ENCODE measurements around the gene ITGA4.

The ITGA4 gene

DNA sequence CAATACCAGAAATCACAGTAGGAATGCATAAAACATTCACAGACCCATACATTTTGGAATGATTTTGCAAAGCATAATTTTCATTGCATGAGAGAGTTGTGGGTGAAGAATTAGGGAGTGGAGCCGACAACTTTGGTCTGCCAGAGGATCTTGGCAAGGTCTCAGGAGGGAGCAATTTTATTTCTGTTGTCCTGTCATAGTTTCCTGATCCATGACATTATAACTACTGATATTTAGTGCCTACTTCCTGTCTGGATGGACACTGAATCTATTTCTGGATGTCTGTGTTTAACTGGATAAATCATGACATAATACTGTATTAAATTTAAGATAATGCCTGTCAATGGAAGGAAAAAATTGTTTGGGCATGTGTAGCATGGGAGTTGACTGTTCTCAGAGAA lies 2.4 kb downstream of the ITGA4 start:
- DNase-seq: no peak

DNA sequence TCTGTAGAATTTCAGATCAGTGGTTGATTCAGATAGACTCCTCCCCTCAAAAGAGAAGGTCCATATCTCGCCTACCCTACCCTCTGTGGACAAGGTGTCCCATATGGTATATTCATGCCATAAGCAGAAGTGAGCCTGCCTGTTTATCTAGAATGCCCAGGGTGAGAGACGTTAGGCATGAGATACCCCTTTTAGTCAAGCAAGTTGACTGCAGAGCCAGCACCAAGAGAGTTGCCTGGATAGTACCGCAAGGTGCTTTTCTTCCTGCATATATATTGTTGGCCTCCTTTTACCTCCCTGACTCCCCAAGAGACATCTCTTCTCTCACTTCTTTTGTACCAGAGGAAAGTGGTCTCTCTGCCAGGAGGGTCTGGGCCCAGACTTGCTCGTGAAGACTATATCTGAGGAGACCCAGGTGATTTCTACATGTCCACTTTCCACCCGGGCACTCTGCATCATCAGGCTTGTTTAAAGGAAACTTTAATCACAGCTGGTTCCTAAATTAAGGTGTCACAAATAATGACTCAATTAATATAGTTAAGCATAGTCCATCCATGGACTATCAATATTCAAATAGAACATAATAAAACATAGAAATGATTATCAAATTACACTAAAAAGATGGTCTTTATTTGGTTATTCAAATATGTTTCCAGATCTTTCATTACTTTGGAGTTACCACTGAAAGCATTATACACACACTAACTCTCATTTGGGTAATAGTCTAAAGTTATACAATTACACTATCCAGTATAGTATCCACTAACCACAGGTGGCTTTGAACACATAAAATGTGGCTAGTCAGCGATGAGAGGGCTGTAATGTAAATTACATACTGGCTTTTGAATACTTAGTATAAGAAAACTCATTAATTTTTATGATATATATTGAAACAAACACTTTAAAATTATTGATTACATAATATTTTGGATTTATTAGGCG lies 4.1 kb downstream of the ITGA4 start:
- no peak for DNase-seq

DNA sequence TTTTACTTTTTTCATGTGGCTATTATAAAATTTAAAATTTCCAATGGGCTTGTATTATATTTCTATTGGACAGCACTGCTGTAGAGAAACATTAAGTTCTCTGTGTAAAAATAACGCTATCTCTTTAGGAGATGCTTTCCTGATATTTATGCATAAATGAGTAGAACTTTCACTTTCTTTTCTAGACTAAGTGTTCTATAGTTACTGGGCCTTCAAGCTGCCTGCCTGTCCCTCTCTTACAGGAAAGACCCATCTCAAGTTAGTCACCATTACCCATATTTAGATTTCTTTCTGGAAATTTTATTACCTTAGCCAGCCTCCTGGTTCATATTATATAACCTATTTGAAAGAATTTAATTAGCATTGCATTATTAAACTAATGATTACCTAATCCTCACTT lies 4.8 kb downstream of the ITGA4 start:
- no peak for DNase-seq

DNA sequence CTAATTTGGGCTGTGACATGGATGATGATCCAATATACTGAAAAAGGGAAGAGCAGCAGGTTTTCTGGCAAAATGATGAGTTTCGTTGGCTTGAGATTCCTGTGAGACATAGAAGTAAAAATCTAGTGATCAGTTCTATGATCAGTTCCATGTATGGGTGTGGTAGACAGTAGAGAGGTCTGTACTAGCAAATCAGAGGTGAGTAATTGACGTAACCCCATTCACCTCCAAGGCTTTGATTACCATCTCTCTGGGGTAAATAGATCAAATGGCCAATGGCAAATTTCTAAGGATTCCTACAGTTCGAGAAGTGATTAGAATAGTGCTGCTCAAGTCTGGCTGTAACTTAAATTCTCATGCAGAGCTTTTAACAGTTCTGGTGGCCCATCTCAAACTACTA lies 6.4 kb downstream of the ITGA4 start:
- no peak for DNase-seq

DNA sequence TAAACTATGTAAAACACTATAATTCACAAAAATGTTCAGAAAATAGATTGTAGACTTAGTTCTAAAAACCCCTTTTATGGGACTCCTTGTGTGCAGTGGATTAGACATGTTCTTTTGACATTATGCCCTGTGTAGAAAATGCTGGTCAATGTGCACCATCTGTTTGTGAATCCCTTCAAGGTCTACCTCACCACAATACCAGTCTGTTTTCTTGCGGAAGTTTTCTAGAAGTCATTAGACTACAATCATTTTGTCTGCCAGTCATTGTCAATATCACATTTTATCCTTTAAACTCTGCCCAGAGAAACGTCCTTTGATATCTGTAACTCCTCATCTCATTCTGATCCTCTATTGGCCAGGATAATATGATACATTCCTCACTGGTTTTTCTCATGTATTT lies 7.8 kb downstream of the ITGA4 start:
- no peak for DNase-seq

DNA sequence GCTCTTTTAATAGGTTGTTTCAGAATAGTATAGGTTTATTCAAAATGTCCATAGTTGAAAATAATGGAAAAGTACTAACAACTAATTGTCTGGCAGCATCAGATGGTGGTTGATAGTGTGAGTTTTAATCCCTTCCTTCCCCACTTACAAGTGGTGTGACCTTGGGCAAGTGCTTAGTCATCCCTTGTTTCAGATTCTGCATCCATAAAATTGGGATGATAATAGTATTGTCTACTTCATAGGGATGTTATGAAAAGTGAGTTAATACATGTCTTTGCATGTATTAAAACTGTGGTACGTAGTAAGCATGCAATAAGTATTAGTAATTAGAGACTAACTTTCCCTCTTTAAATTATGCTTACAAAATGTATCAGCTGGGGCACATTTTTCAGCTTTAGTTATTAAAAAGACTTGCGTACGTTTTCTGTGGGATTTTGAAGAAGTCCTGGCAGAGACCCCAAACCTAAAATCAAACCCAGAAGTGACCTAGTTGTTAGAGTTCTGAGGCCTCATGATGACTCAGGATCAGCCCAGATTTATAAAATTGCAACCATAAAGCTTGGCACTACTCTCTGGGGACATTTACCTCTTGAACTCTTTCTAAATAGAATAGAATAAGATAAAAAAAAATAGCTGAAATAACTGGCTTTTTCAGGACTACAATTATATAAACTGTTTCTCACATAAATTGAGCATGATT lies 8.6 kb downstream of the ITGA4 start:
- DNase-seq: no peak

DNA sequence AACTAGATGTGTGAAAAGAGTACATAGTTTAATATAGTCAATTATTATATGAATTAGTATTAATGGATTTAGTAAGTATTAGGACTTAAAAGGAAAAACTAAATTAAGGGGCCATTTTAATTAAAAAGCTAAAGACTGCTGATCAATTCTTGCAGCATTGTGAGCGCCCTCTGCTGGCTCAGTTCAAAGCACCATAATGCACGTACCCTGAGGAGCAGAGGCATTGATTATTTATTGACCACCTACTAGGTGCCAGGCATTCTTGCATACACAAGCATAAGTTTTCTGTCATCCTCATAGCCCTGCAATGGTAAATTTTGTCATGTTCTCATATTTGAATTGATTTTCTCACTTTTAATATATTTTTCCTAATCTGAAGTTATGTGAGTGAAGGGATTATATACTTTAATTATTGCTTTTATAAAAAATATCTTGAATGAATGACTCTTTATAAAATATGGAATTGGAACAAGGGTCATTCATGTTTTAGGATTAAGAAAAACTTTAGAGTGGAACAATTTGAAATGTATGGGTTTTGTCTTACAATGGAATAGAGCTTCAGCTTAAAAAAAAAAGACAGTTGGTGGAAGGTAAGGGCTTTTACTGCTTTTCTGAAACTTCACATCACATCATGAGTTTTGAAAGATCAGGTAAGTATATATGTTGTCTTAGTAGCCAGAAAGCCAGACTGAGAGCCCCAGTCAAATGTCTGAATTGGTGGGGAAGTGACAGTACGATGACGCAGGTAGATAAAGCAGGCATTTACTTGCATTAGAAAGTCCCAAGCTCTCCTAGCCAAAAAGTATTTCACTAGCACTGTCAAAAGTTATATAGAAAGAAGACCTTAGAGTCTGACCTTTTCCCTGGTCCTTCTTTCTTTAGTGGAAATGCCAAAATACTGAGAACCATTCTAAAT lies 9.7 kb downstream of the ITGA4 start:
- peak; percentile 76 for DNase-seq

DNA sequence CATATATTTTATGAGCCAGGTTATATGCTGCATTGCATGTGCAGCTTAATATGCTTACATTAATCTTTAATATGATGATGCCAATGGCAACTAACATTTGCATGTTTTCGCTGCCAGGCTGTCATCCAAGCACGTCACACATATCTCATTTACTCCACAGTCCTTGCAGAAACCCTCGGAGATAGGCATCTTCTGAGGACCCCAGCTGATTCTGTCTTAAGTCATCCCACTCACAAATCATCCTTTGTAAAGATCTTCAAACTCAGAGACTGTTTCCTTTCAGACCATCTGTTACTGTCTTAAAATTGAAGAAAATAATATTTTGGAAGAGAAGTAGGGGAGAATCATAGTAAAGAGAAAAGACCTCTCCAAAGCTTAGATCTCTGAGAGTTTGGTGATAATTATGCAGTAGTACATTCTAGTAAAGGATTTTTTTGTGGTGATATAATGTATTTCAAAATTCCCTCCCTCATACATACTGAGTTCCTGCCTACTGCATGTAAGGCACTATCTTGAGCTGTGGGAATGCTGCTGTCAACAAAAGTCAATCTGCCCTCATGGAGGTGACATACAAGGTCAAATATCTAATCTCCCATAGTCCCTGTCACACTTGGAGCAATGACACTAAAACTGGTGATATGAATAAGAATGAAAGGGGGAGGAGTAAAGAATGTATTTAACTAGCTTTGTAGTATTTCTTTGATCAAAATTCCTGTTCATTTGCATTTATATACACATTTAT lies 11.0 kb downstream of the ITGA4 start:
- no peak for DNase-seq

DNA sequence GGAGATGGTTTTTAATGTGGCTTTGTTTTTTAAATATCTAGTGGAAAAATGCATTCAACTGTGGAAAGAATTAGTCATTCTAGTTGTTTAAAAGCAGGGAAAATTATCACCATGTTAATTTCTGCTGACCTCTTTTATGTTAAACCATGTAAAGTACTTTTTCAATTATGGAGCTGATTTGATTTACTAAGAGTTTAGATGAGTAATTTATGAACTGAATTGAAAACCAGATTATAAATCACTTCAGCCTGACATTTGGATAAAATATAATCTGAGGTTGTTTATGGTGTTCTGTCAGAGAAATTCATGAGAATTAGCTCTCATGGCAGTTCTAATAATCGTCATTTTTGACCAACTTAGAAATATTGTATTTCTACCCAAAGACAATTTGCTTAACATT lies 11.6 kb downstream of the ITGA4 start:
- no peak for DNase-seq

DNA sequence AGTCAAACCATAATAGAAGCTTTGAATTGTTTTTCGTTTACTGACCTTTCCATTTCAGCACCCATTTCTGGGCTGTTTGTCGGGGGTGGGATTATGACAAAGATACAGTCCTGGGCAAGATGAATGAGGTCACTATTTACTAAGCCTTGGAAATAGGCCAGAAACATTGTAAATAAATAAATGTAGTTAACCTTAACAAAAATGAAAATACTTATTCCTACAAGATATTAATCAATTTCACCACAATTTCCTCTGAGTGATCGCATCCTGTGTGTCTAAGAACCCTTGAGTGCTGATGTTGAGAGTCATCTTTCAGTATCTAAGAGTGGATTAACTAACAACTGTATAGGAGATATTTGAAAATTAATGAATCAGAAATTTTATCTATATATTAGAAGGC lies 14.0 kb downstream of the ITGA4 start:
- DNase-seq: no peak

DNA sequence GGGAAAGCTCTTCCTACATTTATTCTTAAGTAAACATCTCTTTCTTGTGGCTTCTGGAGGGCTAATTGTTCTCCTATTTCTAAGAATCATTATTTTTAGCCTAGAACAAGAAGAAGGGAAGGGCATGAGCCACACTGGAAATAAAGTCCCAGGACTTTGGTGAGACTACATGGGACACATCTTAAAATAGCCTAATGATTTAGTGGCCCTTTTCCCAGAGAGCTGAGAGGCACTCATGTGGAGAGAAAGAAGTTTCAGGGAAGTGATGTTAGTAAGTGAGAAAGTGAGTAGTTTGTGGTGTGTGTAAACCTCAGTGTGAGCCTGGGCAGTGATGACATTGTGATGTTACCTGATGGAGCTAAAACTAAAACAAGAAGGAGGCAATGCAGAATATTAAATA lies 14.6 kb downstream of the ITGA4 start:
- no peak for DNase-seq

DNA sequence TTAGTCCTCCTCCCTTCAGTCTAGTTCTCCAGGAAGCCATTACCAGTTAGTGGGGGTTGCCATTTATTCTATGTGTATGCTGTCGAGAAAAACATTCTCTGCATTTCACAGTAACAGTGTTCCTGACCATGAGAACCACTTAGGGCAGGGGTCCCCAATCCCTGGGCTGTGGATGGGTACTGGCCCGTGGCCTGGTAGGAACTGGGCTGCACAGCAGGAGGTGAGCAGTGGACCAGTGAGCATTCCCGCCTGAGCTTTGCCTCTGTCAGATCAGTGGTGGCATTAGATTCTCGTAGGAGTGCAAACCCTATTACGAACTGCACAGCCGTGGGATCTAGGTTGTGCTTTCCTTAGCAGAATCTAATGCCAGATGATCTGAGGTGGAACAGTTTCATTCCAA lies 15.8 kb downstream of the ITGA4 start:
- DNase-seq: no peak

DNA sequence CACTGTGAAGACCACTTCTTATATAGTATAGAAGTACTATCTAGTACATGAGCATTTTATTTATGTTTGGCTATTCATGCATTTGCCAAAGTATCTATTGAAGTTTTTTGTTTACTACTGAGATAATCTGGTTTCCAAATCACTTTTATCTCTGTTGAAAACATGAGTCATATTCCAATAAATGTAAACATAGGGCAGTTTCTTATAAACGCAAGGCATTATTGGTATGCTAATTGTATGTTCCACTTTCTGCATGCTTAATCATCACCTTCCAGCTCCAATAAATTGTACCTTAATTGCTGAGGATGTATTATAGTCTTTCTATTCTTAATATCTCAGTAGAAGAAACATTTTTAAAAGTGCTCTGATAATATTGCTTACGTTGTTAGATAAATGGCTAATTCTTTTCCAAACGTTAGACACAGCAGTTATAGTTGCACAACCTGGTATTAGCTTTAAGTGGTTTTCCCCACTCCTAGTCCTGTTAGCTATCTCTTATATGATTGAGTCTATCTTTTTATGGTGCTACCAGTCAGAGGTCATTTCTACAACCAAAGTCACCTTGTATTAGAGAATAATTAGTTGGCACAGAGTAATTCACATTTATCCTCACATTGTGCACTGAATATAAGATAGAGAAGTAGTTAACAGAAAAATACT lies 17.2 kb downstream of the ITGA4 start:
- no peak for DNase-seq

DNA sequence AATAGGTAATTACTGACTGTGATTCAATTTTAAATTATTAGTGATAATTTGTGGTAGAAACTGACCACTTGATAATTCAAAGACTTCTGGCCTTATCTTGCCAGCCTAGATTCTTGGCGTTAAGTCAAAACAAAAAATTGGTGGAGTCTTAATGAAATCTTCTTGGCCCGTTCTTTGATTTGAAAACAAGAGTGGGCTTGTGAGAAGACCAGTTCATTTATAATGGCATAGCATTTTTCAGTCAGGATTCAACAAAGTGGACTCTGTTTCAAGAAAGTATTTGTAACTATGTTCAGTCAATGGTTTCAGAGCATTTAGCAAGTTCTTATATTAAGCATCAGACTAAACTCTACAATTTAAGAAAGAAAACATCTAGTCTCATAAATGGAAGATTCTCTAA lies 26.0 kb downstream of the ITGA4 start:
- DNase-seq: no peak

DNA sequence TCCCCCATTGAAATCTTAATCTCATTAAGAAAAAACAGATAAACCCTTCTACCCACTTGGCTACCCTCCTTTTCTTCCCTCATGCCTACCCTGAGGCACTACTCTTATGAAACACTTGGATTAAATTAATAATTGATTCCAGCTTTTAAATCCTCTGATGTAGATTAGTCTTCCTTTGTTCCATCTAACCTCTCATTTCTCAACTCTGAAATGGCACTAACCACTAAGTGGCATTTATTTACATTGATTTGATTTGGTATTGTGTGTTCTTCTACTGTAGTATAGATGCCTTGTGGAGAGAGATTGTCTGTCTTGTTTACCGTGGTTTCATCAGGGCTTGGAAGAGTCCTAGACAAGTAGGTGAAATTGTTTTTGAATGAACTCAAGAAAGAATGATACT lies 26.7 kb downstream of the ITGA4 start:
- no peak for DNase-seq

DNA sequence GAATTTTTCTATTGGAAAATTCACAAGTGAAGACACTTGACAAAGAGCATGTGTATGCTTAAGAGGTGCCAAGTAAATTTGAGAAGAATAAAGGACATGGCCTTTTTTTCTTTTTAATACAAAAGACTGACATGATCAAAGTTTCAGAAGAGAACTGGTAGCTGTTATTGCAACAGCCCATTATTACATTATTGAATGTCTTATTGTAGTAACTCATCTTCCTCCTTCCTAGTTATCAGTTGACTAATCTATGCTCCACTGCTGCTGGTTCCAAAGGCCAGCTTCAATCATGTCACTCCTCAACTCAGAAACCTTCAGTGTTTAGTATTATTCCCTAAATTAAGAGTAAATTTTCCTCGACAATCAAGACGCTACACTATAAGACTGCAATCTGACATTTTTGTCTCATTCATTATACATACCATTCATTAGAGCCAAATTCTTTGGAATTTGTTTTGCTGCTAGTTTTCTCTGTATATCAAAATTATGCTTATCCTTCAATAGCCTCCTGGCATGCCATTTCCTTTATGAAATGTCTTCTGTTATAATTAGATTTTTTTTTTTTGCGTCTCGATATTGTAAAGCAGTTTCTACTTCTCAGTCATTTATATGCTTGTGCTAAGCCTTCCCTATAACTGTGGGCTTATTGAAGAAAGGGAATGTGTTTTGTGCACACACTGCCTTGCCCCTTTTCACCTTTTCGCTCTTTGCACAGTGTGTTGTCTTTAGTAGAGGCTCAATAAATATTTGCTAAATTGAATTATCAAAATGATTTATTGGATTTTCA lies 27.9 kb downstream of the ITGA4 start:
- no peak for DNase-seq

DNA sequence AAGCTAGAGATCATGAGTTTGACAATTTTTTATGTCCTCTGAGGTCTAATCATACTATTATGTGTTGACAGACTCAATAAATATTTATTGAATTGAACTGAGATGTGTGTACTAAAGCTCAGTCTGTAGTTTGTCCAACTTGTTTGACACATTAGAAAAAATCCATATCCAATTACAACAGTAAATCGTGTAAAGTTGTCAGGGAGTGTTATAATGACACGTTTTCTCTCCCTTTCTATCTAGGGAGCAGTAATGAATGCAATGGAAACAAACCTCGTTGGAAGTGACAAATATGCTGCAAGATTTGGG lies 28.4 kb downstream of the ITGA4 start:
- DNase-seq: no peak

DNA sequence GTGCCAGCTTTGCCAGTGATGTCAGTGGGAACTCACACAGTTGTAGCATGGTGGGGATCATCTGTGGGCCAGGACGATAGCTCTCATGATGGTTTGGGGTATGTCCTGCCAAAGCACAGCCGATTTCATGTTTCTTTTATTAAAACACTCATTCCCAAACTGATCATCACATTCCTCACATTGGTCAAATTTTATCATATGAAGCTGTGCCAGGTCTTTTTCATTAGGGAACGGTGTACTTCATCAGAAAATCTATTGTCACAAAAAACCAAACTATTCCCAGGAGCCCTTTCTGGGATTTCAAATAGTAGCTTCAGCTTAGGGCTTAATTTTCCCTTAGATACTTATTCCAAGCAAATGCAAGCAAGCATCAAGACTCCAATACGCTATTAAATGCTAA lies 42.0 kb downstream of the ITGA4 start:
- no peak for DNase-seq

DNA sequence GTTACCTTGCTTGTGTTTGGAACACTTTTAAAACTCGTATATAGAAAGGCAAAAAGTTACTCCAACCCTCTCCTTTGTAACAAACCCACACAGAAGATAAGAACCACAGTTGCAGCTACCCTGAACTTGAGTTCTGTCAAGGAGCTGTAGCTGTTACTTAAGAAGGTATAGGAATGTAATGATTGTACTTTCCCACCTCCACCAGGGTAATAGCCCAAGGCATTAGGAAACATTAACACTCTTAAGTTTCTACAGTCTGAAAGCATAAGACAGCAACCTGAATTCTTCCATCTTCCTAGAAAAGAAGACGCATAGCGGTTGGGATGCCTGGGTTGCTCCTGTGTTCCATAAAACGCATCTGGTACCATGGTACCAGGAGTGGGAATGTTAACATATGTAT lies 43.0 kb downstream of the ITGA4 start:
- no peak for DNase-seq

DNA sequence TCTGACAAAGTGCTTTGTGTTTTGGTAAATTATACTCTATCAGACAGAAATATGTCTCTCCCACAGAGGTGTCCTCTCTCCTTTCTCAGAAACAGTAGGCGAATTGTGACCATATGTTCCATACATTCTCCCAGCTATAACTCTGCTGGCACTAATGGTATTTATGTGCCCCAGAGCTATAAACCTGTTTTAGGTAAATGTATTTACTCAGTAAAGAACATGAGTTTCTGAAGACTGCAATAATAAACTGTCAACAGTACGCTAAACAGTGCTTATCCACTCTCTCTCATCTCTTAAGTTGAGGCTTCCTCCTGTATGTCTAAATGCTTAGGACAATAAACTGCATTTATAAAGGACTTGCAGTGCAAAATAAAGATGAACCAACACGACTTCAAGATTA lies 58.5 kb downstream of the ITGA4 start:
- DNase-seq: no peak

DNA sequence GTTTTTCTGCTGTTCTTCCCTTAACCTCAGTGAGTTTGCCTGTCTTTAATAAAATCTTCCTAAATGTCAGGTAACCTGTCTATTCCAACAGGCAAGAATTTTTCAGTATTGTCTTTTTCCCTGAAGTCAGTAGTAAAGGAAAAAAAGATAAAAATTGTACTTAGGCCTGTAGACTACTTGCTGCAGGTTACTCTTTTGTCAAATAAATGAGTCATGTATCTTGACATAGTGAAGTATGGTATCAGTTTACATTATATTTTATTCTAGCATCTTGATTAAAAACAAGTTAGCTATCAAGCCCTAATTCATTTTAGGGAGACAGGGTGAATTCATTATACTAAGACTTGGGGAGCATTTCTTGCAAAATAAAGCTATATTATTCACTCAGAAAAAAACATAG lies 59.8 kb downstream of the ITGA4 start:
- no peak for DNase-seq
